SK-N-SH (cell line): ENCODE results near the gene SIX2. TPM values are rescaled to one million over a fixed set of nuclear protein-coding genes. Genes with fewer than 3 reads are reported as not detected.

Experiments
- CTCF ChIA-PET: fragments of 300-600, 350-600 bp; formaldehyde crosslinking; extraction: SDS; loops from one replicate; lab custom pipeline; 2021; lab: Yijun Ruan, JAX
- POLR2A ChIA-PET: fragments of 350-600 bp; sonication (Branson Sonifier 250); formaldehyde crosslinking; extraction: SDS; loops from one replicate; lab custom pipeline; 2020; ENCODE audit warnings: antibody characterized with exemption, inconsistent platforms; lab: Yijun Ruan, JAX
- DNase-seq: peaks from one replicate; pipeline ENCODE4 v3.0.0; 2012
- H2AFZ ChIP-seq: fragments of 200-600 bp; sonication (generic); 2 replicates; pipeline ENCODE4 v1.8.1; 2016; ENCODE audit warnings: antibody characterized with exemption, mild to moderate bottlenecking, low read depth
- H3F3A ChIP-seq: fragments of 200-600 bp; sonication (generic); replicated peaks from 2 replicates; pipeline ENCODE3; 2016; ENCODE audit warnings: antibody characterized with exemption, mild to moderate bottlenecking; ENCODE audit not compliant: insufficient read depth
- H3K27ac ChIP-seq, 2 experiments: fragments of 200-500 bp in 1 of 2; fragments of 200-600 bp in 1 of 2; sonication (Bioruptor generic) in 1 of 2; sonication (generic), shearing (Covaris generic) in 1 of 2; 2 replicates each; pipeline versions ENCODE4 v1.5.1 to v1.6.1; 2014 to 2016; ENCODE audit warnings: low read depth in 2 of 2, inconsistent platforms in 1 of 2, low read length in 1 of 2, mild to moderate bottlenecking in 1 of 2, mixed read lengths in 1 of 2
- H3K27me3 ChIP-seq: fragments of 200-600 bp; sonication (generic), shearing (Covaris generic); 2 replicates; pipeline ENCODE4 v1.6.1; 2016; ENCODE audit warnings: mixed run types; ENCODE audit not compliant: insufficient read depth
- H3K36me3 ChIP-seq, 2 experiments: fragments of 200-500 bp in 1 of 2; fragments of 200-600 bp in 1 of 2; sonication (Bioruptor generic) in 1 of 2; sonication (generic) in 1 of 2; replicated peaks in 1 of 2; 2 replicates each; pipeline versions ENCODE3 to v1.5.1; 2014 to 2016; ENCODE audit warnings: low read length in 1 of 2, mild to moderate bottlenecking in 1 of 2; ENCODE audit not compliant: insufficient read depth in 2 of 2, control insufficient read depth in 1 of 2
- H3K4me1 ChIP-seq, 2 experiments: fragments of 200-500 bp in 1 of 2; fragments of 200-600 bp in 1 of 2; sonication (Bioruptor generic) in 1 of 2; sonication (generic), shearing (Covaris generic) in 1 of 2; 2 replicates each; pipeline versions ENCODE4 v1.5.1 to v1.6.1; 2014 to 2016; ENCODE audit warnings: low read depth in 1 of 2, low read length in 1 of 2, mixed run types in 1 of 2; ENCODE audit not compliant: insufficient read depth in 2 of 2, control insufficient read depth in 1 of 2
- H3K4me2 ChIP-seq: fragments of 200-600 bp; sonication (generic), shearing (Covaris generic); 2 replicates; pipeline ENCODE4 v1.6.1; 2017; ENCODE audit warnings: mixed run types
- H3K4me3 ChIP-seq, 2 experiments: fragments of 200-500 bp in 1 of 2; fragments of 200-600 bp in 1 of 2; sonication (Bioruptor generic) in 1 of 2; sonication (generic), shearing (Covaris generic) in 1 of 2; 2 replicates each; pipeline versions ENCODE4 v1.5.1 to v1.8.1; 2014 to 2016; ENCODE audit warnings: low read depth in 2 of 2, inconsistent platforms in 1 of 2, low read length in 1 of 2, mild to moderate bottlenecking in 1 of 2, mixed read lengths in 1 of 2, moderate library complexity in 1 of 2
- H3K79me2 ChIP-seq: fragments of 200-600 bp; sonication (generic); 2 replicates; pipeline ENCODE4 v1.8.1; 2017; ENCODE audit warnings: mild to moderate bottlenecking; ENCODE audit not compliant: insufficient read depth
- H3K9ac ChIP-seq: fragments of 200-600 bp; sonication (generic); 2 replicates; pipeline ENCODE4 v1.6.1; 2017; ENCODE audit warnings: mixed run types
- H3K9me2 ChIP-seq: fragments of 200-600 bp; sonication (generic); 2 replicates; pipeline ENCODE4 v1.6.1; 2017; ENCODE audit warnings: mixed run types
- H3K9me3 ChIP-seq: fragments of 200-600 bp; sonication (generic); 2 replicates; pipeline ENCODE4 v1.6.1; 2017; ENCODE audit warnings: mixed run types, mild to moderate bottlenecking, moderate library complexity
- H4K20me1 ChIP-seq: fragments of 200-600 bp; sonication (generic); 2 replicates; pipeline ENCODE4 v1.6.1; 2017; ENCODE audit warnings: mild to moderate bottlenecking, mixed run types; ENCODE audit not compliant: insufficient read depth
- FOSL2 ChIP-seq: IDR thresholded peaks from 2 replicates; pipeline ENCODE4 v1.4.0; 2012; ENCODE audit warnings: low read depth, mild to moderate bottlenecking, moderate library complexity, borderline replicate concordance
- FOXM1 ChIP-seq: IDR thresholded peaks from 2 replicates; pipeline ENCODE4 v1.4.0; 2012; ENCODE audit warnings: low read depth, mild to moderate bottlenecking
- IRF3 ChIP-seq: fragments of 150-350 bp; IDR thresholded peaks from 2 replicates; pipeline ENCODE4 v1.6.1; 2016; ENCODE audit warnings: mild to moderate bottlenecking, low read depth, low read length
- MEF2A ChIP-seq: IDR thresholded peaks from 2 replicates; pipeline ENCODE4 v1.4.0; 2012; ENCODE audit warnings: low read depth, borderline replicate concordance
- MXI1 ChIP-seq: IDR thresholded peaks from 2 replicates; pipeline ENCODE4 v1.6.1; 2012; ENCODE audit warnings: mild to moderate bottlenecking, low read depth, low read length, improper control_type of control experiment
- NRF1 ChIP-seq: IDR thresholded peaks from 2 replicates; pipeline ENCODE4 v1.6.1; 2012; ENCODE audit warnings: low read depth, mild to moderate bottlenecking, low read length
- REST ChIP-seq: IDR thresholded peaks from 2 replicates; pipeline ENCODE4 v1.6.1; 2012; ENCODE audit warnings: mild to moderate bottlenecking, low read depth, low read length, moderate library complexity
- RFX5 ChIP-seq: IDR thresholded peaks from 2 replicates; pipeline ENCODE4 v1.6.1; 2012; ENCODE audit warnings: mild to moderate bottlenecking, improper control_type of control experiment, low read length
- RXRA ChIP-seq: IDR thresholded peaks from 2 replicates; pipeline ENCODE4 v1.4.0; 2012; ENCODE audit warnings: low read depth, mild to moderate bottlenecking, borderline replicate concordance
- TAF1 ChIP-seq: IDR thresholded peaks from 2 replicates; pipeline ENCODE4 v1.6.1; 2012; ENCODE audit warnings: low read depth, mild to moderate bottlenecking, low read length, moderate library complexity, borderline replicate concordance
- TEAD4 ChIP-seq: IDR thresholded peaks from 2 replicates; pipeline ENCODE4 v1.4.0; 2012; ENCODE audit warnings: mild to moderate bottlenecking, borderline replicate concordance; ENCODE audit not compliant: insufficient read depth
- YY1 ChIP-seq: IDR thresholded peaks from 2 replicates; pipeline ENCODE4 v1.4.0; 2012; ENCODE audit warnings: low read depth, mild to moderate bottlenecking
- WGBS: methylation state at CpG from one replicate; pipeline ENCODE4 v1.1.6; 2017; ENCODE audit warnings: low lambda C conversion rate; 5-methylcytosine and 5-hydroxymethylcytosine counted together
- polyA plus RNA-seq, 3 experiments: library from polyadenylated mRNA; depleted of rRNA; stranded (reverse); fragments of >200 nt; gene quantifications; 2 replicates each; pipeline ENCODE4 v1.2.3, GENCODE V29; 2012

Gene SIX2
- polyA plus RNA-seq, 1 of the 3 experiments (the other 2 are of a cell fraction) = 0.76 TPM

- TF ChIP-seq RXRA (no peak), TAF1 (no peak), MXI1 (no peak), MEF2A (no peak), FOXM1 (no peak)
- ChIA-PET CTCF (interaction anchor here (0.9 to 2.5 kb wide), 3 partner anchors 13 to 494 kb away, joined by 3 to 9 read pairs (median 3); no protein-coding TSS in a partner anchor), POLR2A (no interaction called here)
- Histone ChIP-seq H3K79me2 (no peaks in the 10 kb centered on the region), H2AFZ (no peak overlapping the region), H3F3A (no peaks in the 10 kb centered on the region), H3K9me3 (no peaks in the 10 kb centered on the region), H3K4me2 (no peak overlapping the region), H3K27me3 (peaks cover 8% of the 10 kb centered on the region; the same call in 1 of the 2 replicates), H4K20me1 (no peaks in the 10 kb centered on the region), H3K36me3 (no peaks in the 10 kb centered on the region), H3K9ac (no peak overlapping the region), H3K4me1 (no peaks in the 10 kb centered on the region; a peak in 1 of 4 replicates), H3K4me3 (no peak overlapping the region), H3K27ac (no peak overlapping the region), H3K9me2 (no peaks in the 10 kb centered on the region)
- 93% methylated on average over 9 of the region's 36 CpGs for WGBS
- no peak for DNase-seq
Observed at GRCh38 chr2:45000341-45000901, 8.8 kb downstream of the SIX2 start.

GRCh38 chr2:44999540-44999939 is 9.7 kb downstream of the SIX2 start:
- no peak for DNase-seq
- no peaks in the 10 kb centered on the region for H3K9me3 ChIP-seq
- ChIA-PET POLR2A (no interaction called here), CTCF (interaction anchor here (0.6 to 2.5 kb wide), 9 partner anchors 9 to 579 kb away, joined by 3 to 9 read pairs (median 3); partner anchors contain the start of gene SIX2)
- TF ChIP-seq TEAD4 (no peak), IRF3 (no peak), RFX5 (no peak), REST (no peak), NRF1 (no peak), FOSL2 (no peak), MEF2A (no peak), YY1 (no peak)
- no peaks in the 10 kb centered on the region for H3K79me2 ChIP-seq
- H3K36me3 ChIP-seq = no peaks in the 10 kb centered on the region
- no peak overlapping the region for H3K27ac ChIP-seq
- H3K9me2 ChIP-seq = no peaks in the 10 kb centered on the region
- H3F3A ChIP-seq = no peaks in the 10 kb centered on the region
- no peak overlapping the region for H3K4me2 ChIP-seq
- no peaks in the 10 kb centered on the region for H4K20me1 ChIP-seq
- H3K4me1 ChIP-seq = peaks cover 0 to 3% of the 10 kb centered on the region in 2 experiments; a peak in 2 of 4 replicates
- no peak overlapping the region for H3K9ac ChIP-seq
- H2AFZ ChIP-seq = no peak overlapping the region
- no peak overlapping the region for H3K4me3 ChIP-seq
- WGBS = 70% methylated on average over 10 of the region's 10 CpGs
- H3K27me3 ChIP-seq = peaks cover 8% of the 10 kb centered on the region; the same call in 1 of the 2 replicates
